Measurements from ENCODE around the gene SIAH2.

SIAH2 gene

DNA sequence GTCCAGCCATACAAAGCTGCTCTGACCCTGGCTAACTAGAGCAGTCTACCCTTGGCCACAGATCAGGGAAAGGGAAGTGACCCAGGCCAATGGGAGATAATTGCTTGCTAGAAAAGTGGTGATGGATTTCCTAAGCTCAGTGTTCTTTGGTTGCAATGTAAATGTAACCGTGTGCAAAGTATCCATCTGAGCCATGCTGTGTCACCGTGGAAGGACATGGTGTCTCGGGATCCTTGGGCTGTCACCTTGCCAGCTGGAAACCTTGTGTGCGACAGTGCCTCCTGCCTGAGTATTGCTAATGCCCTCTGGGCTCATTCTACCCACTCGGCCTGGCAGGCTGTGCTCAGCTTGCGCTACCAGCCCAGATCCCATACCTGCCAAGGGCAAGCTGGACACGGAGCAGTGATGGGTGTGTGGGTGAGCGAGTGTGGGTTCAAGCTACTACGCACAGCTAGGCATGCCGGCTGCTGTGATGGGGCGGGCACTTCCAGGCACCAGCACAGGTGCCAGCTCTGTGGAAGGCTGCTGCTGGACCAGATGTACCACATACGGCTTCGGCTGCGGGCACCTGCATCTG is 10.7 kb upstream of the SIAH2 start:
- no peak for DNase-seq

GRCh38 chr3:150771600-150771999 is 8.6 kb upstream of the SIAH2 start:
- no peak for DNase-seq

DNA sequence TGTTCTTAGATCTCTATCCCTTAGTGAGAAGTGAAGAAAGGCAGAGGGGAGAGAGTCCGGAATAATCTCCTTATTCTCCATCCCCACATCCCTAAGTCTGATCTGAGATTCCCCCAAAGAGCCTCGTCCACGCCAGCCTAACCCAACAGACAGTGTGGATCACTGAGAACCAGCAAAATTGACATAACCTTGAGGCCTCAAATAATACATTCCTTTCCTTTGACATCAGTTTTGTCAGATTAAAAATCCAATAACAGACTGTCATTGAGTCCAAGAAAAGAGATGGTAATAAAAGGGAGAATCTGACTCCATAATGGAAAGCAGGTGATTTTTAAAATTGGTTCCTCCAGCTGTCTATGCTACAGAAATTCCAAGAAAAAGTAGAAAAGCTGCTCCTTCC is 7.7 kb upstream of the SIAH2 start:
- DNase-seq = no peak

GRCh38 chr3:150766742-150767141 is 3.8 kb upstream of the SIAH2 start:
- DNase-seq = no peak

DNA sequence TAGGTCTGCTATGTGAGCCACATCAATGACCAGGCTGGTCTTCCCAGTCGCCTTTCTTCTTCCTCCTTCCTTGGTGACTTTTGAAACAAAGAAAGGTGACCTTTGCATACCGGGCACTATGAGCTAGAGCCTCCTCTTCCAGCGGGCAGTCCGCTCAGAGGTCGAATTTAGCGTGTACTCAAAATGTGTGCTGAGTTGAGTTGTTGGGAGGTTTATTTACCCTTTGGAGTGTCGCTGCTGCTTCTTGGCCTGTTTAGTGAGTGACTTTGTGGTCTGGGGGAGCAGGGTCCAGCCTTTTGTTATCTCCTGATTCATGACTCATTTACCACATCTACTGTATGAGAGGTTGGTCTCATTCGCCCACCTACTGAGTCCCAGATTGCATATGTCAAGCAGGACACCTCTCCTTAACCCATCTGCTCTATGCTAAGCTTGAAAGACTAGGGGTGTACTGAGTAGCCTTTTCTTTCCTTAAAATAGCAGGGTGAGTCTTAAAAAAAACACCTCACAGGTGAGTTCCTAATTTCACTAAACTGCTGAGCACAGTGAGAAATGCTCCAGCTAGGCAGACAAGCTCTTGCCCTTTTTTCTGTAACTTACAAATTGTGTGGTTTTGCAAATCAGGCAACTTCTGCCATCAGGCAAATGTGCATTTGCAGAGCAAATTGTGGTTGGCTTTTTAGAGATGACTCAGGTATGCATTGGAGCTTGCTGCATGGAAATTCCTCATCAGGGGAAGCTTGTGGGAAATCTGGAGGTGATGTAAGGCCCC is 3.2 kb upstream of the SIAH2 start:
- DNase-seq = no peak

GRCh38 chr3:150764967-150765366 is 2.0 kb upstream of the SIAH2 start:
- no peak for DNase-seq

GRCh38 chr3:150764566-150764965 is 1.6 kb upstream of the SIAH2 start:
- no peak for DNase-seq

- DNase-seq = peak; percentile 80
Measured at GRCh38 chr3:150763841-150764483, 993 bp upstream of the SIAH2 start.

GRCh38 chr3:150762662-150763121 is 277 bp downstream of the SIAH2 start:
- DNase-seq = no peak

- DNase-seq = peak; percentile 66
Measured at GRCh38 chr3:150761831-150762661, 923 bp downstream of the SIAH2 start.

DNA sequence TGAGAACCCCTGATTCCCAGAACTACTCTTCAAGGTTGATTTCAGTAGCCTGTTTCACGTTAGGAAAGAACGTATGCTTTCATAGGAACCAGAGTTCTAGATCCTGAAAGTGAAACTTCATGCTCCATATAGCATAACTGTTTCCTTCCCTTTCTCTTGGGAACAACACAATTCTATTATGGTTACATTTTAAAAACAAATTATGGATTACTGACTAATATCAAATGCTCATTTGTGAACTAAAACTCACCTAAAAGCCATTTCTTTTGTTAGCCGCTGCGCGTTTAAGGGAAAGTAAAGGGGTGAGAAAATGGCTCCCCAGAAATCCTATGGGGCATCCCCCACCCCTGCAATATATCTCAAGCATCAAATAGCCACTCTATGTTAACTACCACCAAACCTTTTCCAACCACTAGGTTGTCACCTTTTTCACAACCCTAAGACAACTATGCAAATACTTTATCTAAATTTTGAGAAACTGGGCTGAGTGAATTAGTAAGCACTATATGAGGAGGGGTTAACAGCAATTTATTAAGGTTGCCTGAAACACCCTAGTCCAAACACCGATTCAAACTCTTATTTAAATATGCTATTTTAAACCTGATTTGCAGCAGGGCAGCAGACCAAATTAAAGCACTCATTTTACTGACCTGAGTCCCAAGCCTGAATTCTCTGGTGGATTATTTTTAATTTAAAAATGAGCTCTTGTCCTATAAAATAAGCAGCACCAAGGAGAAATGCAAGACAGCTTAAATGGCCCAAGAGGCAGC is 2.4 kb downstream of the SIAH2 start:
- no peak for DNase-seq

GRCh38 chr3:150759947-150760346 is 3.0 kb downstream of the SIAH2 start:
- DNase-seq = no peak

DNA sequence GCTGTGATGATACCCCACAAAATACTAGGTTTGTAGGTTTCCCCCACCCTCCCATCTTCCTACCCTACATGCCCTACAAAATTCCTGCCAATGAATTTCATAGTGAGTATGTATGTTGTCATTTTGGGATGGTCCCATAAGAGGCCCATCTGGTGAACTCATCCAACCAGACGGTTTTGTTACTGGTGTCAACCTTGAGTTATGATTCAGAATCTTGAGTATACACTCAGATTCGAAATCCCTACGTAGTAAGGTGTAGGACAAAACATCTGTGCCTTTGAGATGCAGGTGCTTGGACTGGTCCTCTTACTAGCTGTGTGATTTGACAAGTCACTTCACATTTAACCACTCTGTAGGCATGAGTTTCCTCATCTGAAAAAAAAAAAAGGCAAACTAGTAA is 3.6 kb downstream of the SIAH2 start:
- DNase-seq = no peak

DNA sequence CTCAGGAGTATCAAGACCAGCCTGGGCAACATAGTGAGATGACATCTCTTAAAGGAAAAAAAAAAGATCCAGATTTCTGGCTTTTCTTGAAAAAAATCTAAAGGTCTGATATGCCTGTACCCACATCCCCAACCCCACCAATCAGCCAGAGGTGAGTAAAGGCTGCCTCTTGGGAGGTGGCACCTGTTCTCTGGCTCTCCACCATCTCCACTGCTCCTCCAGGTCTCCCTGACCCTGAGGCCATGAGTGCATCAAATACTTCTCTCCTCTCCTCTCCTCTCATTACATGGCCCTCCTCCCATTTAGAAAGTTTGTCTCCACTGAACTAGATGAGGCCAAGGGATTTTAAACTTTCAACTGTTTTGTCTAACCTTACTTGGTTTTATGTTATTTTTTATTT is 5.2 kb downstream of the SIAH2 start:
- no peak for DNase-seq

DNA sequence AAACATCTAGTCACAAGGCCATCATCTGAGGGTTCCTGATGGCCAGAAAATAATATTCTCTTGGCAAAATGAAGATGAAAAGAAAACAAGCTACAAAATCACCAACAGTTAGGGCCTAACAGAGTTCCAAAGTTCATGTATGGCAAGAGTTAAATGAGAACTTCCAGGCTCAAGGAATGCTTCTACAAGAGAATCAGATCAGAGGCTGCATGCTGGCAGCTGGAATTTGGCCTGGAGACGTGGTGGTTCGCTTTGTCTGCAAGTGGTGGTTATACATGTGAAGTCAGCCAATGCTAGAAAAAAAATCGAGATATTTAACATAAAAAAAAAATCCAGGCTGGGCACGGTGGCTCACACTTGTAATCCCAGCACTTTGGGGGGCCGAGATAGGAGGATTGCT is 5.6 kb downstream of the SIAH2 start:
- no peak for DNase-seq

- no peak for DNase-seq
Measured at GRCh38 chr3:150756491-150757059, 6.4 kb downstream of the SIAH2 start.

- DNase-seq = no peak
Measured at GRCh38 chr3:150755902-150756301, 7.1 kb downstream of the SIAH2 start.

GRCh38 chr3:150754896-150755295 is 8.1 kb downstream of the SIAH2 start:
- DNase-seq = no peak

- no peak for DNase-seq
Measured at GRCh38 chr3:150751781-150752263, 11.1 kb downstream of the SIAH2 start.

GRCh38 chr3:150749255-150749654 is 13.7 kb downstream of the SIAH2 start:
- DNase-seq = no peak

GRCh38 chr3:150748684-150749047 is 14.3 kb downstream of the SIAH2 start:
- DNase-seq = no peak
